HuH-7 (cell line): ENCODE results near the gene SNORC.

Source experiments
- DNase-seq: peaks from one replicate; pipeline ENCODE4 v3.0.0; 2011; ENCODE audit warnings: low spot score

The SNORC gene

DNA sequence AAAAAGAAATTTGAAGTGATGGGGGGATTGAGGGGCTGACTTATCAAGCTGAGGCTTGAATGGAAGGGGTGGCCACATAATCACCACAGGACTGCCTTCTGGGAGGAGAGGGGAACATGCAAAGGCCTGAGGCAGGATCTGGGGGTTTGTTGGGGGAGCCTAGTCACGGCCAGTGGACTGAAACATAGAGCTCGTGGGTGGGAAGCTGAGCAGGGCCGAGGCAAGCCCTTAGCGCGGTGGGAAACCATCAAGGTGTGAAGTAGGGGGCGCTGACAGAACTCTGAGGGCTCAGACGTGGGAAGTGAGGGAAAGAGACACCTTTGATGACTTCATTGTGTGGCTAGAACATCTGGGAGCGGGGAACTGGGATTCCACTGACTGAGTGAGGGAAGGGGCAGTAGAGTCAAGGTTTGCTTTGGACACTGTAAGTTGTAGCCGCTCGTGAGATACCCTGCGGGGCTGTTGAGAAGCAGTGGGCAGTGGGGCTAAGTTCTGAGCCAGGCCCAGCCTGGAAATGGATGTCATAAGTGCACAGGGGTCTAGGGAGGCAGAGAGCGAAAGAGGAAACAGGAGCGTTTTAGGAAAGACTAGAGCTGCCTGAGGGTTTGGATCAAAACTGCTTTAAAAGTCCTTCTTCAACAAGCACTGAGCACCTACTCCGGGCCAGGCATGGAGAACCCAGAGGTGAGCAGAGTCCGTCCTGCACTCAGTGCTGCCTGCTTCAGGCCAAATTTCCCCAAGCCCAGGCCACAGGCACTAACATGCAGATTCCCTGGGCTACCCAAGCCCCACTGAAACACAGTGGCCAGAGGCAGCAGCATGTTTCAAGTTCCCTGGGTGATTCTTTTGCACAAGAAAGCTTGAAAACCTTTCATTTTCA is 686 bp upstream of the SNORC start:
- no peak for DNase-seq

DNA sequence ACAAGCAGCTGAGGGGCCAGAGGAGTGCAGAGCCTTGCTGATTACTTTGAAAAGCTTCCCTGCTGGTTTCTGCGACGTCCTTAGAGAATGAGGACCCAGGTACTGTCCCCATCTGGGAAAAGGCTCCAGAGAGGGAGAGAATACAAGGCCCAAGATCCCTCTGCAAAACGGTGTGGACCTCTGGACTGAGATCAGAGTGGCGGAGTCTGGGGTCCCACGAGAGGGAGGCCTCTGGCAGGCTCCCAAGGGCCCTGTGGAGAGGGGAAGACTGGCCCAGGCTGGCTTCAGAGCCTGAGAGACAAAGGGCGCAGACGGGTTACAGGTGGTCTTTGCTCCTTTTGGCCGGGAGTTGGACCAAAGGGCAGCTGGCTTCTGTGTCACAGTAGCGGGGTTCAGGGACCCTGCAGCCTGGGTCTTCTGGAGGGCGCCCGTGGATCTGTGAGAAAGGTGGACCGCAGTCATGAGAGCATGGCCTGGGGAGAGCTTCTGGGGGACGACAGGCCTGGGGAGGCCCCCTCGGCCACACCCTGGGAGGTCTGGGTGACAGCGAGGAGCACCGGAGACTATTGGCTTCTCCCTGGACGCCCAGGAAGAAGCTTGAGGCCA is 805 bp downstream of the SNORC start:
- DNase-seq = no peak

DNA sequence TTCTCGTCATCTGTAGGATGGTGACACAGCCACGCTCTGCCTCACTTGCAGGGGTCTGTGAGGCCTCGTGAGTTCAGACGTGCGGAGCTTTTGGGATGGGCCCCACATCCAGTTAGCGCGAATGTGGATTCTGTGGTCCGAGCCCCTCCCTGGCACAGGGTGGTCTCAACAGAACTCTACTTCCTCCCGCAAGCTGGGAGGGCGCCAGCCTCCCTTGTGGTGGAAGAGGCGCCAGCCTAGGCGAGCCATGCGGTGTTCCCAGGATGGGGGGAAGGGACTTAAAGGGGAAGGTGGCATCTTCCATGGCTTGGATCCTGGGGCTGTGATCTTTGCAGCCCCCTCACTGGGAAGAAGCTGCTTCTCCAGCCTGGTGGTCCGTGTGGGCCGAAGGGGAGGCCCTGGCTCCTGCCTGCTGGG is 1.4 kb downstream of the SNORC start:
- DNase-seq = no peak

DNA sequence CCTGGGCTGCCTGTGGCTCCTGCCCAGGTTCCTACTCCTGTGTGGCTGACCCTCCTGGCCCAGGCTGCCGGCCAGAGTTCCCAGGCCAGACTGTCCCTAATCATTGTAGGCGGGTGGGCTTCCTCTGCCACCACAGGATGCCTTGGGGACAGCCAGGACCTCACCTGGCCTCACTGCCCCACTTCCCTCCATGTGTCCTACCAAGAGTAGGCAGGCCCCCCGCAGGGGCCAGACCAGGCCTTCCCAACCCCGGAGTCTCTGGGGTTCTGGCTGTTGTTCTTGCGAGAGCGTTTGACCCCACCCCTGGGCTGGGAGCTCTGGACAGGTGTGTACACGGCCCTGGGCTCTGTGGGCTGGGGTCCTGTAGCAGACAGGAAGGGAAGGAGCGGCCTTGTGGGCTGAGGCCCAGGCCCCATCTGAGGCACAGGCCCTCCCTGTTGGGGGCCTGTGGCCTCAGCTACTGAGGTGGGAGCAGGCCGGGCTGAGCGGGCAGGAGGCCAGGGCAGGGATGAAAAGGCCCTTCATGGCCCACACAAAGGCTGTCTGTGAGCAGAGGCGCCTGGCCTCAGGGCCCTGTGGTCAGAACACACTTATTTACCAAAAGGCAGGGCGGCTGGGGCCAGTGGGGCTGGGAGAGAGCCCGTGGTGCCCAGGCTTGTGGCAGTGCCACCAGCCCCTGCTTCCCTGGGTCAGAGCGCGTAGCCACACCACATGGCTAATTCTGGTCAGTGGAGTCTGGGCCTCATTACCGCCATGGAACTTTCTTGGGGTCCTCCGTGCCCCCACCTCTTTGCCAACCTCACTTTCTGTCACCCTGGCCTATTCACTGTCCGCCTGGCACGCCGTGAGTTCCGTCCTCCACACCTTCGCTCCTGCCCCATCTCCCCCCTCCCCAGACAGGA is 2.0 kb downstream of the SNORC start:
- DNase-seq = no peak

DNA sequence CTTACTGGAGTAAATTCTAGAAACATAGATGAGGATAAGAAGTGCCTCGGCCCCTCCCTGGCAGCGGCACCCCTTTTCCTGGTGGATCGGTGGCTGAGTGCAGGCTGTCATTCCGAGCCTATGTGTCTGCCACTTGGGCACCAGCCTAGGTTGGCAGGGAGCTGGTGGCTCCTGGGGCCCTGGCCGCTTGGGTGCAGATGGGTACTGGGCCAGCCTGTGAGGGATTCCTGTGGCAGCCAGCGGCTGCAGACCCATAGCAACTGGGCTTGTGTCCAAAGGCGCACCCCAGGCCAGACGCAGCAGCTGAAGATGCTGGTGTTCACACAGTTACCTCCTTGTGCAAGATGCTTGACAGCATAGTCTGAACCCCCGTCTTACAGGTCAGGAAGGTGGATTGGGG is 2.8 kb downstream of the SNORC start:
- DNase-seq = no peak

DNA sequence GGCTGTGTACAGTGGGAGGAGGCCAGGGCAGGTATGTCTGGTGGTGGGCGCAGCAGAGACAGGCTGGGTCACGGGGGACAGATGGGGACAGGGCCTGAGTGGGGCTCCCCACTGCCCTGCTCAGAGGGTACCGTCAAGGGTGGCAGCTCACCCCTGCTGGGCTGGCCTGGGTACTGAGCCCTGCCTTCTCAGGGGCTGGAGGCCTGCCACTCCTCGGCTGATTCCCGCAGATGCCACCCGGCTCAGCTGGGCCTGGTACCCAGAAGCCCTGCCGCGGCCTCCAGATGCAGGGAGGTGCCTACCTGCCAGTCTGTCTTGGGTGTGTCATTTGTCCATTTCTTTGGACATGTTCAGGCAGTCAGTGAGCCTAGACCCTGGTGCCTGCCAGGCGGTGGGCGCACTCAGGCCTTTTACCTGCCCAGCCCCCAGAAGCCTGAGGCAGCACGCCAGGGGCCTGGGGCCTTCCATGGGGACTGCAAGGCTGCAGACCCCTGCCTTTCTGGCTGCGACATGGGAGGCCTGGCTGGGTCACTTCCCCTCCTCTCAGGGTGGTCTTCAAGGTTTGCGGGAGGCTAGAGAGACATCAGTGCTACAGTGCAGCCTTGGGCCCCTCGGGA is 3.3 kb downstream of the SNORC start:
- no peak for DNase-seq

DNA sequence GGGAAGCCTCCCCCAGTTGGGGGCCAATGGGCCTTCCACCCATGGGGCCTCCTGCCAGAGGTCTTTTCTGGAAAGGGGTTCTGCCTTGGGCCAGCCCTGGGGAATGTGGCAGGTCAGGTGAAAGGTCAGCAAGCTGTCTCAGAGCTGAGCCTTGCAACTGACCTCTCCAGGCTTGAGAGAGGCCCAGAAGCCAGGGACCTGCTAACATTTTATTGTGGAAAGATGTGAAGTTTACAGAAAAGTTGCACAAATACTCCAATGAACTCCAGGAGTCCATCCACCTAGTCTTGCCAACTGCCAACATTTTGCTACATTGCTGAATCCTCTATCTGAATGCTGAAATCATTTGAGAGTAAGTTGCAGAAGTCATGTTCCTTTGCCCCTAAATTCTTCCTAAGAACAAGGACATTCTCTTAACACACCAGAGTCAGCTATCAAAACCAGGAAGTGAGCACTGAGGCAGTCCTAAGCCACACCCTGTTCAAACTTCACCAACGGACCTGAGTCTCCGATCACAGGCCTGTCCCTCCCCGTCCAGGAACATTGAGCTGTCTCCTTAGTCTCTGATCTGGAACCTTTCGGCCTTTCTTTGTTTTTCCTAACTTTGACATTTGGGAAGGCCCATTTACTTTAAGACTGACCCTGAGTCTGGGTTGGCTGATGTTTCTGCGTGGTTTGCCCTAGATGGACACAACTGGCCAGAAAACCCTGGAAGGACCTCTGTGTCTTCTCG is 4.0 kb downstream of the SNORC start:
- DNase-seq = peak; percentile 64

DNA sequence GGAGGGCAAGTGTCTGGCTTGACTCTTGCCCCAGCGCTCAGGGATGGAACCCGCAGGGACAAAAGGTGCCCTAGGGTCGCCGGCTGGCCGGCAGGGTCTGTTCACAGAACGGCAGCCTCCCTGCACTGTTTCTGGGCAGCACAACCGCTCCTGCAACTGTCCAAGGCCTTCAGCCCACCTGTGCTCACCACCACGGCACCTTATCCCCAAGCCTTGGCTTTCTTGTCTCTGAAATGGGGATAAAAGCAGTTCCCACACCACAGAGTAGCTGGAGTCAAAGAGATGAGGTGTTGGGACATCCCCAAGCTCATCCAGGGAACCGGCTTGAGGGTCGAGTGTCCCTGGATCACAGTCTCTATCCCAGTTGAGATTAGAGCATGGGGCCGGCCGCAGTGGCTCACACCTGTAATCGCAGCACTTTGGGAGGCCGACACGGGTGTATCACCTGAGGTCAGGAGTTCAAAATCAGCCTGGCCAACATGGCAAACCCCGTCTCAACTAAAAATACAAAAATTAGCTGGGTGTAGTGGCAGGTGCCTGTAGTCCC is 4.7 kb downstream of the SNORC start:
- no peak for DNase-seq

DNA sequence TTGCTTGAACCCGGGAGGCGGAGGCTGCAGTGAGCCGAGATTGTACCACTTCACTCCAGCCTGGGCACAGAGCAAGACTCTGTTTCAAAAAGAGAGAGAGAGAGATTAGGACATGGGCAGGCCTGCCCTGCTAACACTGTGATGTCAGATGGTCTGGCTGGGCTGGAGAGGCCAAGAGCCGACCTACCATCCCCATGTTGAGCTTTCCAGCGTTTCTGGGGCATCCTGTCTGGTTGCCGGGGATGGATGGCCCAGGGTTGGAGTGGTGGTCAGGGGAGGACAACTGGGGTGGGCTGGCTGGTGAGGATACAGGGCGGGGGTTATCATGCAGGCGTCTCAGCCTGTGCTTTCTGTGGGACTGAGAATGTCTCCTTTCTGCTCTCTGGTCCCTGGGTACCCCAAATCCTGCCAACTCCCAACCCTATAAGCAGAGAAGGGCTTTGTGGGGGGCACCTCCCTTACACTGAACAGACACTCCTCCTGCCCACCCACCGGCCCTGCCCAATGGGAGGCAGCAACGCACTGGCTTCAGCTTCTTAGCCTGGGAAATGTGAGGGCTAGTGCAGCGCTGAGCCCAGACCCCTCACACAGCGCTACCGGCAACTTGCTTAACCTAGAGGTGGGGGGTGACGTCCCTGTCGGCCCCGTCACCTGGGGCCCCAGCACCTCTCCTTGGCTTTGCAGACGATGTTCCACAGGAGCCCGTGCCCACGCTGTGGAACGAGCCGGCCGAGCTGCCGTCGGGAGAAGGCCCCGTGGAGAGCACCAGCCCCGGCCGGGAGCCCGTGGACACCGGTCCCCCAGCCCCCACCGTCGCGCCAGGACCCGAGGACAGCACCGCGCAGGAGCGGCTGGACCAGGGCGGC is 5.4 kb downstream of the SNORC start:
- no peak for DNase-seq

DNA sequence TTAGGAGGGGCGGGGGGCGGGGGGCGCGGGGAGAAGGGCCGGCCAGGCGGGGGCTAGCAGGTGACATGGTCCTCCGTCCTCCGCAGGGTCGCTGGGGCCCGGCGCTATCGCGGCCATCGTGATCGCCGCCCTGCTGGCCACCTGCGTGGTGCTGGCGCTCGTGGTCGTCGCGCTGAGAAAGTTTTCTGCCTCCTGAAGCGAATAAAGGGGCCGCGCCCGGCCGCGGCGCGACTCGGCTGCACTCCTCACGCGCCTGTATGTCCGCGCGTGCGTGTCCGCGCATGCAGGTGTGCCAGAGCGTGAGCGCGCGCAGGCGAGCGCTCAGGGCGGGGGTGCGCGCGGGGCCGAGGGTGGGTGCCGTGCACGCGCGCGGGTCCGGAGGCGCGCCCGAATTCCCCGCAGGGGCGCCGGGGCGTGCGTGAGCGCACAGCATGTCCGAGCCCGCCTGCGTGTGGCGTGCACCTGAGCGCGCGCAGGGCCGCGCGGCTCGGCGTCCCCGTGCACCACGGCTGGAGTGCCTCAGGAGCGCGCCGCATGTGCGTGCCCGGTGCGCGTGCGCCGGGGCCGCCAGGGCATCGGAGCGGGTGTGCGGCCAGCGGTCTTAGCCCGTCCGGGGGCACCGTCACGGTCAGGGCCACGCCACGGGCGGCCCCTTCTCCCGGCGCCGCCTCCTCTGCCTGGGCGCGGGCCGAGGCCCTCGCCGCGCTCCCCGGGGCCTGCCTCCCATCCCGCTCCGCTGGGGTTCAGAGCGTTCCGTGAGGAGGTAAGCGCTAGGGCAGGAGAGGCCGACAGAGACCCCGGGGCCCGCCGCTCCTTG is 6.3 kb downstream of the SNORC start:
- DNase-seq = peak; percentile 82

DNA sequence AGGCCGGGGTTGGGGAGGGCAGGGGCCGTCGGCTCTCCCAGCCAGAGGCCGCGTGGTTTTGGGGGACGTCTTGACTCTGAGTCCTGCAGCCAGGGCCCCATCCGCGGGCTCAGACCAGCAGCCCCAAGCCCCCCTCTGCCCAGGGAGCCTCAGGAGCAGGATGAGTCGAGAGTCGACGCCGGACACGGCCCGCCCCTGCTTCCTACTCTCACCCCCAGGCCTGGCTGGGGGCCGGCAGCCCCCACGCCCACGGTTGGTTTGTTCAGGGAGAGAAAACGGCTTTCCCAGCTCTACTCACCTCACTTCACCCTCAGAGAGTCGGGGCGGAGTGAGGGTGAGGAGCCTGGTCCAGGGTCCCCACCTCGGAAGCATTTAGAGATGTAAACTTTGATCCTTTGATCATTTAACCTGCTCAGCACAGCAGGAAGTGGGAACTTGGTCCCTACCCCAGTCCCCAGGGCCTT is 6.9 kb downstream of the SNORC start:
- no peak for DNase-seq

DNA sequence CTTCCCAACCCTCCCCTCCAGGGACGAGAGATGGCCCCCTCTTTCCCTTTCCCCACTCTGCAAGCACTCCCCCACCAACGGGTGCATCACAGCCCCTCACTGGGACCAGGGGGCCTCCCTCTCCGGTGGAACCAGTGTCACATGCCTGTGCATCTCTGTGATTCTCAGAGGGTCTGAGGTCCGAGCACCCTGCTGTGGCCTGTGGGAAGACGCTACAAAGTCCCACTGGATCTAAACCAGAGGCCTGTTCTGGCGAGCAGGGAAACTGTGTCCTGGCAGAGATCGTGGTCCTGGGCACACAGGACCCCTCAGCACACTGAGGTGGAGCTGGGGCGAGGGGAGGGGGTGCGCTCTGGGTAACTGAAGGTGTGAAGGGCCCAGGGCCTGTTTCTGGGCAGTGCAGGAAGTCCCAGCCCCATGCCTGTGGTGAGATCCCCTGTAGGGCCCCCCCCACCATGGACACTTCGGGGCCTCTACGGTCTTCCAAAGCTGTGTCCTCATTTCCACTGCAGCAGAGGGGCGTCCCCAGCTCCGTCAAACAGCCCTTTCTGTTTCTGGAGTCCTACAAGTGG is 8.0 kb downstream of the SNORC start:
- no peak for DNase-seq

DNA sequence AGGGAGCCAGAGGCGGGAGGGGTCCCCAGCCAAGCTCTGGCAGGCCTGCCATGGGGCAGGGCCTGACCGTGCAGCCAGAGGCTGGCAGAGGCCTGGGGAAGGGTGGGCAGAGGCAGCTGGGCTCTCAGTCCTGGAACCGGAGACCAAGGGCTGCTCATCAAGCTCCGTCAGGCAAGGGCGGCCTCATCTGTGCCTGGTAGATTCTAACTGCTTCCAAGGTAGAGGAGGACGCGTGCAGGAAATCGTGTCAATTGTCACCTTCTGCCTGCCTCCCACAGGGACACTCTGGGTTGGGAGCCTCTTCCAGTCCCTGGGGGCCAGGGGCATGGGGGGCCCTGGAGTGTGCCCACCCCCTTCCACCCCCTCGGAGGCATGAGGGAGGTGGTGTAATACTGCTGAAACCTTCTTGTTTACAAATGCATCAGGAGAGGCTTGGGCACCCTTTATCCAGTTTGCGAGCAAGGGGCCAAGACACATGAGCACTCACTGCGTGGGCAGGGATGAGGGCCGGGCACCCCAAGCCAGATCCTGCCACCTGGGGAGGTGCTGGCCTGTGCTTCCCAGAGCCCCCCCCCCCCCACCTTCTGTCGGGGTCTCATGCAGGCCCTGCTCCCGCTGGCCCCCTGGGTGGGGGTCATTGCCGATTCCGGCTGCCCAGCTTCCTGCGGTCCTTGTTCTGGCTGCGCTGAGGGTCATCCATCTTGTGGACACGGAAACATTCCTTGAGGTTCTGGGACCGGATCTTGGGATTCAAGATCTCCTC is 9.0 kb downstream of the SNORC start:
- DNase-seq = no peak

DNA sequence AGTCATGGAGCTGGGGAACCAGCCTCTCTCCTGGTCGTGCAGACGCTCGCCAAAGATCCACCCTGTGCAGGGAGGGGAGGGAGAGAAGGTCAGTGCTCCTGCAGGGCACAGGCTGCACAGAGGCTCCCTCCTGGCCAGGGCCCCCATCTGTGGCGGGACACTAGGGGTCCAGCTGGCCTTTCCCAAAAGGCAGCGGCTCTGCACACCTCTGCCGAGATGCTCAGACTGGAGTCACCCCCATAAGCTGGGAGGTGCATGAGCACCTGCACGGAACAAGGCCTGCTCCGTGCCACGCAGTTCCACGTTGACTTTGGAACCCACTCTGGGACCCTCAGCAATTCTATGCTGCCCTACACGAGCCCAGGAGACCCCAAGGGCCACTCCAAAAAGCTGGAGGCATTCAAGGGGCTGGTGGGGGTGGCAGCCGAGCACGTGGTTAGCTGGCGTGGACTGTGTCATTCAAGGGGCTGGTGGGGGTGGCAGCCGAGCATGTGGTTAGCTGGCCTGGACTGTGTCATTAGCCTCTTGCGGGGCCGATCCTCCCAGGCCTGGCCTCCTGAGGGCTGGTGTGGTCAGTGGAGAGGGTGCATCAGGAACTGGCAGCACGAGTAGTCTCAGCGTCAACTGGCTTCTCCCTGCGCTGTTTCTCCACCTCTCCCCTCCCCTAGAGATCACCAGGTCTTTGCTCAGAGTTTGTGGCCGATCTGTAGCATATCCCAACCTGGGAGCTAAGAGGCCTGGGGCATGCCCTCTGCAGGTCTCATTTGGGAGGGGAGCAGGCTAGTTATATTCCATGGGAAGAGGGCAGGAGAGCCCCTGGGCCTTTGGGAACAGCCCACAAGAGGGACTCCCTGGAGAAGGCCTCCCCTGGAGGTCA is 9.8 kb downstream of the SNORC start:
- DNase-seq = no peak

DNA sequence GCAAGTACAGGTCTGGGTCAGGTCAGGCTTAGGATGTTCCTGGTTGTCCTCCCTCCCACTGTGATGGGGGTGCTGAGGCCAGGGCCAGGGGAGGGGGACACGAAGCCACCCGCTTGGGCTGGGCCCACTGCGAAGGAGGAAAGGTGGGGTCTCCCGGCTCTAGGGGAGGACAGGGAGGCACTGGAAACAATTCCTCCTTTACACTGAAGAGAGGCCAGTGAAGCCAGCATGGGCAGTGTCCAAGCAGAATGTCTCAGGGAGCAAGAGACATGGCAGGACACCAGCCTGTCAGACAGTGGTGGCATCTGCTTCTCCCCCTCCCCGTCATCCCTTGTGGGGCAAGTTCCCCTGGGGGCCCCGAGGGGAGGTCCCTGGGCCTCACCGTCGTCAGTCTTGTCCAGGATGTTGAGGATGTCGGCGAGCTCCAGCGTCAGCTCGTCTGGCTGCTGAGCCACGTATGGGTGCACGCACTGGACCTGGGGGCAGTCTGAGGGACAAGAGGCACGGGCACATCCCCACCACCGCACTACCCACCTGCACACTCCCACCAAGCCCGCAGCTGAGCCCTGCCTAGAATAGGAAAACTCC is 10.8 kb downstream of the SNORC start:
- DNase-seq = no peak

DNA sequence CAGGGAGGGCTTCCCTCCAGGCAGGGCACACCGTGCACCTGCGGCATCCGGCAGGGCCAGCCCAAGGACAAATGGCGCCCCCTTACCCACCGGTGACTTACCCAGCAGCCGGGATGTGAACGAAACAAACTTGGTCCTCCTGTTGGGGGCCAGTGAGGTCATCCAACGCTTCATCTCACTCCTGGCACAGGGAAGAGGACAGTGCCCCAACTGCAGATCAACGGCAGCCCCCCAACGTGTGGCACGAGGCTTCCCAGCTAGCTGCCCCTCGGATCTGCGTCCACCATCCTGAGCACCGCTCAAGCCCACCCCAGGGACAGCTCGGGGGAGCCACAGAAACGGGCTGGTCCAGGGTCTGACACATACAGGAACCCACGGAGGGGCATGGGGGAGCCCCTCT is 12.0 kb downstream of the SNORC start:
- no peak for DNase-seq
